GM20000 (cell line): ENCODE measurements around the gene LRCH1.

Experiments used
- DNase-seq: peaks from one replicate; pipeline ENCODE4 v3.0.0; 2012; ENCODE audit warnings: low spot score
- TF ChIP-seq, protein P1 (sequence below): IDR thresholded peaks from 2 replicates; pipeline ENCODE4 v1.5.1; 2012; ENCODE audit warnings: mild to moderate bottlenecking, control low read depth; ENCODE audit errors: extremely low read depth, missing control alignments

LRCH1 gene

DNA sequence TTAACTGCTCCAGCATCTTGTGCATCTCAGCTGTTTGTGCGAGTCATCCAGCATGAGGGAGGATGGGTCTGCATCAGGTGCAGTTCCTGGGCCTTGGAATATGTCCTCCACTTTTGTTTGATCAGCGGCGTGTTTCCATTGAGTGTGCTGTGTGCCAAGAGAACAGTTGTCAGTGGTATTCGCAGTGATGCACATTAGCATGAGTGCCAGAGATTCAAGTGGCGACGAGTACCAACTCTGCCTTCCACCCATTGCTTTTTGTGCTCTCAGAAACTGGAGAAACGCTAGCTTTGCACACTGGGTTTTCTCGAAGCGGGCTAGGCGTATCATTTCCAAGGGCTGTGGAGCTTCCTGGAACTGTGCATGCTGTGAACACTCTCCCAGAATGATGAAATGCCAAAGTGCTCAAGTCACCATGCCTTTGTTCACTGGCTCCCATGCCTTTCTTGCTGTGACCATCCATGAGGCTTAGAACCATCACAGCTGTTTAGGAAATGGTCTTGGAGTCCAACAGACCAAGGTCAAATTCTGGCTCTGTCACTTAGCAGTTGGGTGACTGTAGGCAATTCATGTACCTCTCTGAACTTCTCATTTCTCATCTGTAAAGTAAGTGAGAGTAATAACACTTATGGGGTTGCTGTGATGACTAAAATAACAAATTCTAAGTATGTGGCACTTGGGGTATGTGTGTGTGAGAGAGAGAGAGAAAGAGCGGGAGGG lies 18.4 kb downstream of the LRCH1 start:
- no peak for DNase-seq
- TF ChIP-seq, protein P1, sequence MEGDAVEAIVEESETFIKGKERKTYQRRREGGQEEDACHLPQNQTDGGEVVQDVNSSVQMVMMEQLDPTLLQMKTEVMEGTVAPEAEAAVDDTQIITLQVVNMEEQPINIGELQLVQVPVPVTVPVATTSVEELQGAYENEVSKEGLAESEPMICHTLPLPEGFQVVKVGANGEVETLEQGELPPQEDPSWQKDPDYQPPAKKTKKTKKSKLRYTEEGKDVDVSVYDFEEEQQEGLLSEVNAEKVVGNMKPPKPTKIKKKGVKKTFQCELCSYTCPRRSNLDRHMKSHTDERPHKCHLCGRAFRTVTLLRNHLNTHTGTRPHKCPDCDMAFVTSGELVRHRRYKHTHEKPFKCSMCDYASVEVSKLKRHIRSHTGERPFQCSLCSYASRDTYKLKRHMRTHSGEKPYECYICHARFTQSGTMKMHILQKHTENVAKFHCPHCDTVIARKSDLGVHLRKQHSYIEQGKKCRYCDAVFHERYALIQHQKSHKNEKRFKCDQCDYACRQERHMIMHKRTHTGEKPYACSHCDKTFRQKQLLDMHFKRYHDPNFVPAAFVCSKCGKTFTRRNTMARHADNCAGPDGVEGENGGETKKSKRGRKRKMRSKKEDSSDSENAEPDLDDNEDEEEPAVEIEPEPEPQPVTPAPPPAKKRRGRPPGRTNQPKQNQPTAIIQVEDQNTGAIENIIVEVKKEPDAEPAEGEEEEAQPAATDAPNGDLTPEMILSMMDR: no peak

DNA sequence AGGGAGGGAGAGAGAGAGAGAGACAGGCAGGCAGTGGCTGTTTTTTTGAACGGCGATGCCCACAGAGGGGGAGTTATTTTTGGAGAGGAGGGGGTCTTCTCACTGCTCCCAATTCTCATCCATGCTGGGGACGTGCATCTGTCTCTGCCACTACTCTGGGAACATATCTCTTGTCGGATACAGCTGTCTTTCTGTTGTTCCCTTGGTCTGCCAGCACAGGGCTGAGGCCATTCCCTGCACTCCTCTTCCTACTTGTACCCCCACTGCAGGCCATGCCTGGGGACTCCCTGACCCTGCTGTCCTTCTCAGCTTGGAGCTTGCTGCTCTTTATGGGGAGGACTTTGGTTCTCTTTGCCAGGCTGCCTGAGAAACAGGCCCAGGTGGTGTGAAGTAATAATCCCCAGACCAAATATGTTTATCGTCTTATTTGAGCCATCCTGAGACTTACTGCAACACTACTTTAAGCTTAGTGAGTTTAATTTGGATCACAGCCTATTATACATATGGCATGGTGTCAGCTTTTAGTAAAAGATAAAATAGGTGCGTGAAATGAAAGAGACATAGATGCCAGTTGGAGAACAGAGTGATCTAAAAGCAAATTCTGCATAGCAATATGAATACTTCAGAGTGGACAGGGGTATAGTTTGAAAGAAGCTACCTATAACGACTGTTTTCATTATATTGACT lies 19.1 kb downstream of the LRCH1 start:
- TF ChIP-seq, protein P1: no peak
- DNase-seq: no peak

DNA sequence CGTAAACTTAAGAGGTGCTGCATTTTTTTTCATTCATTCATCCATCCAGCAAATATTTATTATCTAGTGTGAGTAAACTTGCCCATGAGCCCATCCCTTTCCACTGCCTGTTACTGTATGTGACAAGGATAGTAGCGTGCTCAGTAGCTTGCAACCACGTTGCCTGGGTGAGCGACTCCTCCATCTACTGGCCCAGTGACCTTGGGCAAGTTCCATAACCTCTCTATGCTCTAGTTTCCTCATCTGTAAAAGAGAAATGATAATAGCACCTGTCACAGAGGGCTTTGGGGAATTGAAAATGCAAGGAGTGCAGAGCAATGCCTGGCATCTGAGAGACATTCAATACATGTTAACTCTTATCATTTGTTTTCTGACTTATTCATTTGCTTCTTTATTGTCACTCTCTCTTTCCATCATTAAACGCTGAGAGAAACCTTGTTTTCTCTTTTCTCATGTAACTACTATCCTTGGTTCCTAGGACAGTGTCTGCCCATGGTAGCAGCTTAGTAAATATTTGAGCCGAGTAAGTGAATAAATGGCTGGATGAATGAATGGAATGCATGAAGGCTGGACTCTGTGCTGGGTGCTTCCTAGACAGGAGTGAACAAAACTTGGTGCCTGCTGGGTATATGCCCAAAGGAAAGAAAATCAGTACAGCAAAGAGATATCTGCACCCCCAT lies 19.9 kb downstream of the LRCH1 start:
- TF ChIP-seq, protein P1: no peak
- DNase-seq: no peak

DNA sequence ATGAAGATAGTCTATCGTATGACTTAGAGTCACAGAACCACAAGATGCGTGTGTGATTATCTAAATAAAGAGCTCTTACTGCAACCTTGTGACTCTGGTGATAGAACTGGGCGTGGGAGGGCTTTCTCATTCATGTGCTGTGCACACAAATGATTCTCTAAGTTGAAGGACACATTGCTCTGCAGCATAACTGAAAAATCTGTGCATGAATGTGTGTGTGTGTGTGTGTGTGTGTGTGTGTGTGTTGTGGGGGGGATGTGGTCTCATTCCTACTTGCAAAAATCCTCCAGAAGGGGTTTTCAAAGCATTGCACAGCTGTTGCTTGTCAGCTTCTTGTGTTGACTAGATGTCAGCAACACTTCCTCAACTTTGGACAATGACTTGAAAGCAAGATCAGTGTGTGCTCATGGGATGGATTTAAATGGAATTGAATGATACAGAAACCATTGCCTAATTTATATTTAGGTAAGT lies 22.4 kb downstream of the LRCH1 start:
- DNase-seq: peak; percentile 51
- TF ChIP-seq, protein P1: no peak

DNA sequence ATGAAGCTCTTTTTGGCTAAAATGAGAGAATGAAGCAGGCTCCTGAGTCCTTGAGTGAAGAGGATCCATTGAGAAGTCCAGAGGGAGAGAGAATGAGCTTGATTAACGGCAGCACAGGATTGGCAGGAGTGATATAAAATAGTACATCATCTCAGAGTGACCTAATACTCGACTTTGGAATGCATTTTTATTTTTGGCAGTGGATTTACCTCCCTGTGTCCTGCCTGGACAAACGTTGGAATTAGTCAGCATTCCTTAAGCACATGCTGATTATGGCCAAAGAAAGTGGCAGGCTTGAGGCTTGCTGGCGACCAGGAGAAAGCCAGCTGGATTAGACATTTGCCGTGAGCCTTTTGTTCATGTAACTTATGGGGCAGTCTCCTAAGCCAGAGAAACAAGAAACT lies 22.9 kb downstream of the LRCH1 start:
- DNase-seq: no peak
- TF ChIP-seq, protein P1: no peak

DNA sequence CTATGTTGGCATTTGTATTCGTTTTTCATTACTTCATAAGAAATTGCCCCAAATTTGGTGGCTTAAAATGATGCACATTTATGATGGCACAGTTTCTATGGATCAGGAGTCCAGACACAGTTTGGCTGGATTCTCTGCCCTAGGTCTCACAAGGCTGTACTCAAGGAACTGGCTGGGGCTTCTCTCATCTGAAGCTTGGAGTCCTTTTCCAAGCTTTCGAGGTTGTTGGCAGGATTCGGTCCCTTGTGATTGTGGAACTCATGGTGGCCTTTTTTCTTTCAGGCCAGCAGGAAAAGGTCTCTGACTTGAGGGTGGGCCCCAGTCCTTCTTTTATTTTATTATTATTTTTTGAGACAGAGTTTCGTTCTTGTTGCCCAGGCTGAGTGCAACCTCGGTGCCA lies 23.8 kb downstream of the LRCH1 start:
- TF ChIP-seq, protein P1: no peak
- no peak for DNase-seq
